CD4-positive, alpha-beta T cell treated with Interferon alpha-2 for 1 hour (primary cell): ENCODE data around the gene FBXO8.

Source experiments
- DNase-seq, 2 donors: peaks; one replicate each; pipeline ENCODE4 v3.0.0-alpha.2; 2020 to 2022

FBXO8 gene

GRCh38 chr4:174204164-174204831 lies 79.2 kb downstream of the FBXO8 start:
- DNase-seq: no peak

- DNase-seq: no peak
Measured at GRCh38 chr4:174201871-174202270, 81.6 kb downstream of the FBXO8 start.

- no peak for DNase-seq
Measured at GRCh38 chr4:174199735-174200134, 83.7 kb downstream of the FBXO8 start.

GRCh38 chr4:174198828-174199227 lies 84.6 kb downstream of the FBXO8 start:
- no peak for DNase-seq

- no peak for DNase-seq
Measured at GRCh38 chr4:174198396-174198795, 85.1 kb downstream of the FBXO8 start.

GRCh38 chr4:174193438-174194374 lies 89.8 kb downstream of the FBXO8 start:
- DNase-seq: no peak

- DNase-seq: no peak
Measured at GRCh38 chr4:174192943-174193342, 90.5 kb downstream of the FBXO8 start.

- DNase-seq: no peak
Measured at GRCh38 chr4:174190832-174191500, 92.5 kb downstream of the FBXO8 start.

- no peak for DNase-seq
Measured at GRCh38 chr4:174189392-174190015, 94.0 kb downstream of the FBXO8 start.
